ENCODE data around the gene DLX3. TPM values are rescaled to one million over a fixed set of nuclear protein-coding genes. Genes with fewer than 3 reads are reported as not detected.

The DLX3 gene
- total RNA-seq, 1 experiment from 2014 or later: 4.9 TPM

GRCh38 chr17:50037321-50038107 is 42.5 kb upstream of the DLX3 start:
- H3K27me3 ChIP-seq (replicated peaks; ENCODE audit: control insufficient read depth, insufficient read depth, low read length): no peaks in the 10 kb centered on the region
- peaks cover 15% of the 10 kb centered on the region for H3K4me1 Mint-ChIP-seq (ENCODE audit: low read depth, unreplicated experiment)
- H3K4me1 ChIP-seq: peaks cover 6% of the 10 kb centered on the region; the same call in 1 of the 2 replicates
- no peak overlapping the region for H3K27ac Mint-ChIP-seq (ENCODE audit: unreplicated experiment)
- DNase-seq: no peak
- POLR2A ChIA-PET: no interaction called here
- intact Hi-C loops (cut with micrococcal nuclease; ENCODE audit: unreplicated experiment): no loop called here
- no peaks in the 10 kb centered on the region for H3K27me3 Mint-ChIP-seq (ENCODE audit: insufficient read depth, unreplicated experiment)
- H3K36me3 Mint-ChIP-seq (ENCODE audit: insufficient read depth, unreplicated experiment): no peaks in the 10 kb centered on the region
- BruUV-seq (replicated peaks): no TSS peak
- no peaks in the 10 kb centered on the region for H3K9me3 ChIP-seq
- CTCF ChIA-PET: no interaction called here
- H3K9me3 Mint-ChIP-seq (ENCODE audit: unreplicated experiment): no peaks in the 10 kb centered on the region
- TF ChIP-seq, protein P1, sequence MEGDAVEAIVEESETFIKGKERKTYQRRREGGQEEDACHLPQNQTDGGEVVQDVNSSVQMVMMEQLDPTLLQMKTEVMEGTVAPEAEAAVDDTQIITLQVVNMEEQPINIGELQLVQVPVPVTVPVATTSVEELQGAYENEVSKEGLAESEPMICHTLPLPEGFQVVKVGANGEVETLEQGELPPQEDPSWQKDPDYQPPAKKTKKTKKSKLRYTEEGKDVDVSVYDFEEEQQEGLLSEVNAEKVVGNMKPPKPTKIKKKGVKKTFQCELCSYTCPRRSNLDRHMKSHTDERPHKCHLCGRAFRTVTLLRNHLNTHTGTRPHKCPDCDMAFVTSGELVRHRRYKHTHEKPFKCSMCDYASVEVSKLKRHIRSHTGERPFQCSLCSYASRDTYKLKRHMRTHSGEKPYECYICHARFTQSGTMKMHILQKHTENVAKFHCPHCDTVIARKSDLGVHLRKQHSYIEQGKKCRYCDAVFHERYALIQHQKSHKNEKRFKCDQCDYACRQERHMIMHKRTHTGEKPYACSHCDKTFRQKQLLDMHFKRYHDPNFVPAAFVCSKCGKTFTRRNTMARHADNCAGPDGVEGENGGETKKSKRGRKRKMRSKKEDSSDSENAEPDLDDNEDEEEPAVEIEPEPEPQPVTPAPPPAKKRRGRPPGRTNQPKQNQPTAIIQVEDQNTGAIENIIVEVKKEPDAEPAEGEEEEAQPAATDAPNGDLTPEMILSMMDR (IDR thresholded peaks at IDR 0.05; ENCODE audit: insufficient read depth in 1 of 2, low read depth in 1 of 2, low read length in 1 of 2, severe bottlenecking in 1 of 2, unreplicated experiment in 1 of 2): no peak
- H3K4me3 Mint-ChIP-seq (ENCODE audit: unreplicated experiment): no peak overlapping the region
- H3K36me3 ChIP-seq (ENCODE audit: control insufficient read depth, insufficient read depth, low read length): no peaks in the 10 kb centered on the region
- no peak overlapping the region for H3K4me3 ChIP-seq (ENCODE audit: low read depth, low read length)

- Mint-ChIP-seq H3K27ac (ENCODE audit: unreplicated experiment) (no peak overlapping the region), H3K9me3 (ENCODE audit: unreplicated experiment) (no peaks in the 10 kb centered on the region), H3K36me3 (ENCODE audit: insufficient read depth, unreplicated experiment) (no peaks in the 10 kb centered on the region), H3K27me3 (ENCODE audit: insufficient read depth, unreplicated experiment) (no peaks in the 10 kb centered on the region), H3K4me3 (ENCODE audit: unreplicated experiment) (no peak overlapping the region), H3K4me1 (ENCODE audit: low read depth, unreplicated experiment) (peaks cover 15% of the 10 kb centered on the region)
- intact Hi-C loops (cut with micrococcal nuclease; ENCODE audit: unreplicated experiment): no loop called here
- Histone ChIP-seq H3K9me3 (no peaks in the 10 kb centered on the region), H3K4me3 (ENCODE audit: low read depth, low read length) (no peak overlapping the region), H3K4me1 (peaks cover 6% of the 10 kb centered on the region; the same call in 1 of the 2 replicates), H3K36me3 (ENCODE audit: control insufficient read depth, insufficient read depth, low read length) (no peaks in the 10 kb centered on the region), H3K27me3 (replicated peaks; ENCODE audit: control insufficient read depth, insufficient read depth, low read length) (no peaks in the 10 kb centered on the region)
- no TSS peak for BruUV-seq (replicated peaks)
- ChIA-PET POLR2A (no interaction called here), CTCF (interaction anchor here (0.6 to 0.7 kb wide), 2 partner anchors 19 to 56 kb away, joined by 3 to 4 read pairs; partner anchors contain the start of gene ITGA3)
- TF ChIP-seq, protein P1 (IDR thresholded peaks at IDR 0.05; ENCODE audit: insufficient read depth in 1 of 2, low read depth in 1 of 2, low read length in 1 of 2, severe bottlenecking in 1 of 2, unreplicated experiment in 1 of 2): no peak
- DNase-seq: no peak
Measured at GRCh38 chr17:50036455-50037261, 41.6 kb upstream of the DLX3 start.

DNA sequence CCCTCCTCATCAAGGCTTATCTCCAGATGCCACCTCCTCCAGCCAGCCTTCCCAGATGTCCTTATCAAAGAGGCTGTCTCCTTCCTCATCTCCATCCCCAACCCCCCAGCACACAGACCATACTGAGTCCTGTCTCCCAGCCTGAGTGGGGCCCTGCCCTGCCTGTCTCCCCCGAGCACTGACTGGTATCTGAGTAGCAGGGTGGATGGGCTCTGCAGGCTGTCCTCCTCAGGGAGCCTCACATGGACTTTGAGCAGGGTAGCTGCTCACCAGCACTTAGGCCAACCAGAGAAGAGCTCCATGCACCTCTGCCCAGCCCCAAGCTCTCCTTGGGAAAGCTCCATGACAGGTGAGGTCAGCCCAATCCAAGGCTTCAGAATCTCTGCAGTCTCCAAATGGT is 40.9 kb upstream of the DLX3 start:
- H3K4me3 ChIP-seq (ENCODE audit: low read depth, low read length): no peak overlapping the region
- TF ChIP-seq, protein P1 (IDR thresholded peaks at IDR 0.05; ENCODE audit: insufficient read depth in 1 of 2, low read depth in 1 of 2, low read length in 1 of 2, severe bottlenecking in 1 of 2, unreplicated experiment in 1 of 2): no peak
- ChIA-PET CTCF (interaction anchor here (0.7 to 1.5 kb wide), 2 partner anchors 20 to 58 kb away, joined by 3 to 6 read pairs; partner anchors contain the start of gene ITGA3), POLR2A (no interaction called here)
- no peaks in the 10 kb centered on the region for H3K36me3 Mint-ChIP-seq (ENCODE audit: insufficient read depth, unreplicated experiment)
- no peaks in the 10 kb centered on the region for H3K27me3 Mint-ChIP-seq (ENCODE audit: insufficient read depth, unreplicated experiment)
- no TSS peak for BruUV-seq (replicated peaks)
- peaks cover 15% of the 10 kb centered on the region for H3K4me1 Mint-ChIP-seq (ENCODE audit: low read depth, unreplicated experiment)
- no peaks in the 10 kb centered on the region for H3K27me3 ChIP-seq (replicated peaks; ENCODE audit: control insufficient read depth, insufficient read depth, low read length)
- no peaks in the 10 kb centered on the region for H3K36me3 ChIP-seq (ENCODE audit: control insufficient read depth, insufficient read depth, low read length)
- intact Hi-C loops (cut with micrococcal nuclease; ENCODE audit: unreplicated experiment): no loop called here
- H3K9me3 ChIP-seq: no peaks in the 10 kb centered on the region
- no peak overlapping the region for H3K27ac Mint-ChIP-seq (ENCODE audit: unreplicated experiment)
- H3K4me3 Mint-ChIP-seq (ENCODE audit: unreplicated experiment): no peak overlapping the region
- H3K9me3 Mint-ChIP-seq (ENCODE audit: unreplicated experiment): no peaks in the 10 kb centered on the region
- H3K4me1 ChIP-seq: peaks cover 6% of the 10 kb centered on the region; the same call in 1 of the 2 replicates
- DNase-seq: no peak
